GM12878 (cell line): ENCODE measurements around the gene RAB7B. TPM values are rescaled to one million over a fixed set of nuclear protein-coding genes. Genes with fewer than 3 reads are reported as not detected.

Source experiments
- ATAC-seq: fragments of 200-7000 bp; cut with Tn5 transposase; 3 replicates; pipeline ENCODE4 v1.9.1; 2020; ENCODE audit warnings: mild to moderate bottlenecking, moderate library complexity
- BruUV-seq: library from RNA; stranded (reverse); fragments of 400-500 nt; replicated peaks from 2 replicates; lab custom pipeline; 2021; lab: Mats Ljungman, UMichigan
- CTCF ChIA-PET: fragments of 300-600 bp; sonication (Branson Sonifier 250); formaldehyde crosslinking; extraction: SDS; loops from one replicate; lab custom pipeline; 2021; ENCODE audit warnings: inconsistent platforms; lab: Yijun Ruan, JAX
- POLR2A ChIA-PET: fragments of 350-600 bp; formaldehyde crosslinking; extraction: SDS; loops from one replicate; lab custom pipeline; 2021; ENCODE audit warnings: inconsistent platforms; lab: Charles Lee
- RAD21 ChIA-PET: fragments of 300-600 bp; sonication (Branson Sonifier 250); formaldehyde crosslinking; loops from one replicate; lab custom pipeline; 2023; ENCODE audit warnings: antibody characterized with exemption; ENCODE audit not compliant: unreplicated experiment; lab: Charles Lee
- SMC1A ChIA-PET: fragments of 300-600 bp; sonication (Branson Sonifier 250); formaldehyde crosslinking; loops from one replicate; lab custom pipeline; 2023; ENCODE audit not compliant: unreplicated experiment, uncharacterized antibody; lab: Charles Lee
- DNase-seq: peaks from one replicate; pipeline ENCODE4 v3.0.0-alpha.2; 2011; ENCODE audit warnings: low read depth, low spot score
- FAIRE-seq: peaks from 3 replicates; lab custom pipeline; 2011; peaks lifted over from hg19 to GRCh38; lab: Jason Lieb, UNC
- H2AFZ ChIP-seq: 2 replicates; pipeline ENCODE4 v1.6.0; 2011; ENCODE audit warnings: low read depth, low read length, control low read depth; ENCODE audit not compliant: control insufficient read depth
- H3K27ac ChIP-seq: 2 replicates; pipeline ENCODE4 v1.5.1; 2011; ENCODE audit warnings: control low read depth; ENCODE audit not compliant: control insufficient read depth, insufficient read depth
- H3K27me3 ChIP-seq, 2 experiments: replicated peaks in 1 of 2; 2 replicates each; pipeline versions ENCODE4 v1.6.0 to v1.6.1; 2011; ENCODE audit warnings: low read length in 1 of 2; ENCODE audit not compliant: control insufficient read depth in 2 of 2, insufficient read depth in 2 of 2
- H3K36me3 ChIP-seq, 2 experiments: 2 replicates each; pipeline ENCODE4 v1.5.1; 2011; ENCODE audit warnings: low read length in 1 of 2; ENCODE audit not compliant: control insufficient read depth in 2 of 2, insufficient read depth in 2 of 2
- H3K4me1 ChIP-seq: 2 replicates; pipeline ENCODE4 v1.6.1; 2011; ENCODE audit warnings: mild to moderate bottlenecking, low read length, moderate library complexity, mixed read lengths; ENCODE audit not compliant: control insufficient read depth, insufficient read depth
- H3K4me2 ChIP-seq: 2 replicates; pipeline ENCODE4 v1.6.0; 2011; ENCODE audit warnings: control low read depth; ENCODE audit not compliant: control insufficient read depth, insufficient read depth
- H3K4me3 ChIP-seq: fragments of 200-600 bp; sonication (generic); 2 replicates; pipeline ENCODE4 v1.5.1; 2016
- H3K79me2 ChIP-seq: 2 replicates; pipeline ENCODE4 v1.6.0; 2011; ENCODE audit warnings: low read length; ENCODE audit not compliant: control insufficient read depth, insufficient read depth
- H3K9ac ChIP-seq: 2 replicates; pipeline ENCODE4 v1.8.0; 2011; ENCODE audit warnings: low read length, control low read depth, mixed read lengths; ENCODE audit not compliant: control insufficient read depth, insufficient read depth
- H3K9me3 ChIP-seq: replicated peaks from 3 replicates; pipeline ENCODE4 v1.5.1; 2011; ENCODE audit warnings: mild to moderate bottlenecking, low read length; ENCODE audit not compliant: control insufficient read depth, insufficient read depth
- H4K20me1 ChIP-seq: 2 replicates; pipeline ENCODE4 v1.6.0; 2011; ENCODE audit not compliant: control insufficient read depth, insufficient read depth
- BCL11A ChIP-seq: IDR thresholded peaks from 2 replicates; pipeline ENCODE4 v1.6.1; 2011; ENCODE audit warnings: low read depth, low read length
- GABPA ChIP-seq: IDR thresholded peaks from 2 replicates; pipeline ENCODE4 v1.6.1; 2014; ENCODE audit warnings: antibody characterized with exemption, low read depth, mild to moderate bottlenecking, inconsistent platforms
- IKZF1 ChIP-seq: fragments of 450-650 bp; conservative IDR thresholded peaks from 2 replicates; pipeline ENCODE4 v1.6.1; 2017; ENCODE audit warnings: antibody characterized with exemption, mild to moderate bottlenecking
- PAX8 ChIP-seq: fragments of 450-650 bp; IDR thresholded peaks from 2 replicates; pipeline ENCODE4 v1.6.1; 2017; ENCODE audit warnings: mild to moderate bottlenecking, moderate library complexity
- RAD21 ChIP-seq: IDR thresholded peaks from 2 replicates; pipeline ENCODE4 v1.6.1; 2011; ENCODE audit warnings: mild to moderate bottlenecking, low read depth, low read length, moderate library complexity; ENCODE audit not compliant: insufficient read depth
- RBBP5 ChIP-seq: fragments of 200-600 bp; sonication (generic); conservative IDR thresholded peaks from 2 replicates; pipeline ENCODE4 v1.6.1; 2016
- ZBTB4 ChIP-seq: fragments of 450-650 bp; formaldehyde crosslinking; IDR thresholded peaks from 2 replicates; pipeline ENCODE4 v1.4.0; 2022; ENCODE audit warnings: mild to moderate bottlenecking, moderate library complexity
- WGBS: methylation state at CpG from one replicate; pipeline ENCODE4 v1.1.6; 2016; ENCODE audit warnings: low lambda C conversion rate; ENCODE audit not compliant: insufficient replicate concordance, insufficient coverage; ENCODE audit errors: missing lambda C conversion rate; 5-methylcytosine and 5-hydroxymethylcytosine counted together
- in situ Hi-C: fragments of 300-500 bp; cut with MboI; formaldehyde crosslinking; loops from 9 replicates; pipeline ENCODE4 v1.14.3; 2018; ENCODE audit warnings: mixed read lengths
- intact Hi-C: fragments of 100-400 bp; cut with micrococcal nuclease; formaldehyde crosslinking; loops from one replicate; pipeline ENCODE4 v1.14.2; 2022; ENCODE audit not compliant: unreplicated experiment
- polyA plus RNA-seq, 11 experiments: library from polyadenylated mRNA; depleted of rRNA in 4 of 11; unstranded in 6 of 11; stranded (reverse) in 5 of 11; fragments of >200 nt; fragmentation: Nextera tagmentation in 4 of 11; fragmentation: Illumina TruSeq in 1 of 11; extraction: Ambion mirVana in 4 of 11; extraction: Trizol in 1 of 11; gene quantifications; 1 replicate in 1 of 11; 2 replicates in 10 of 11; pipeline versions ENCODE4 v1.2.1 to v1.2.3, GENCODE V29; 2011 to 2016; ENCODE audit warnings: inconsistent platforms in 2 of 11, missing spikeins in 2 of 11, low read depth in 1 of 11
- total RNA-seq, 4 experiments: library from RNA; depleted of rRNA in 3 of 4; stranded (reverse); fragments of >200 nt in 3 of 4; fragmentation: Illumina TruSeq in 1 of 4; extraction: Trizol in 1 of 4; gene quantifications; 2 replicates each; pipeline versions ENCODE4 v1.2.1 to v1.2.3, GENCODE V29; 2013 to 2021
- TF ChIP-seq, protein P1 (sequence below): IDR thresholded peaks from 2 replicates; pipeline ENCODE4 v1.6.1; 2011; ENCODE audit warnings: borderline replicate concordance, low read depth, mild to moderate bottlenecking, moderate library complexity, low read length; ENCODE audit not compliant: insufficient read depth, poor library complexity, severe bottlenecking

The RAB7B gene
- total and polyA plus RNA-seq, 10 of the 15 experiments (the other 5 are each of a cell fraction or from before 2014, with no cell fraction given), result 0.09 TPM; not detected in 9

- Histone ChIP-seq H4K20me1 (no peaks in the 10 kb centered on the region), H3K4me3 (no peak overlapping the region), H3K4me1 (no peaks in the 10 kb centered on the region), H3K27ac (no peak overlapping the region), H3K9ac (no peak overlapping the region), H3K4me2 (no peak overlapping the region), H2AFZ (no peak overlapping the region), H3K9me3 (no peaks in the 10 kb centered on the region), H3K27me3 (peaks cover 0 to 6% of the 10 kb centered on the region in 2 experiments; a peak in 2 of 4 replicates), H3K36me3 (no peaks in the 10 kb centered on the region)
- ChIA-PET CTCF (no interaction called here), POLR2A (no interaction called here), RAD21 (no interaction called here), SMC1A (interaction anchor here (1.6 to 1.9 kb wide), 2 partner anchors 16 to 154 kb away, joined by 4 read pairs; no protein-coding TSS in a partner anchor)
- 18% methylated on average over 3 of the region's 3 CpGs for WGBS
- in situ Hi-C loops, result no loop called here
- FAIRE-seq (no peak), ATAC-seq (no peak)
- no TSS peak for BruUV-seq
- intact Hi-C loops, result no loop called here
- TF ChIP-seq ZBTB4 (no peak), RBBP5 (no peak), PAX8 (no peak), GABPA (no peak), RAD21 (no peak), IKZF1 (no peak), BCL11A (no peak)
- TF ChIP-seq, protein P1, sequence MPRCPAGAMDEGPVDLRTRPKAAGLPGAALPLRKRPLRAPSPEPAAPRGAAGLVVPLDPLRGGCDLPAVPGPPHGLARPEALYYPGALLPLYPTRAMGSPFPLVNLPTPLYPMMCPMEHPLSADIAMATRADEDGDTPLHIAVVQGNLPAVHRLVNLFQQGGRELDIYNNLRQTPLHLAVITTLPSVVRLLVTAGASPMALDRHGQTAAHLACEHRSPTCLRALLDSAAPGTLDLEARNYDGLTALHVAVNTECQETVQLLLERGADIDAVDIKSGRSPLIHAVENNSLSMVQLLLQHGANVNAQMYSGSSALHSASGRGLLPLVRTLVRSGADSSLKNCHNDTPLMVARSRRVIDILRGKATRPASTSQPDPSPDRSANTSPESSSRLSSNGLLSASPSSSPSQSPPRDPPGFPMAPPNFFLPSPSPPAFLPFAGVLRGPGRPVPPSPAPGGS, result no peak
- TF ChIP-seq, all 136 proteins: peak for 0
- no peak for DNase-seq
- H3K79me2 ChIP-seq, result no peaks in the 10 kb centered on the region
These were observed 58.1 kb downstream of the RAB7B start for GRCh38 chr1:205945069-205945468.
